Right lobe of liver (tissue), 4 donors: ENCODE results near the gene ITPRIPL1.

Experiments used
- CTCF ChIP-seq, 4 donors: fragments of 200-600 bp in 3 of 4; fragments of 450-650 bp in 1 of 4; IDR thresholded peaks; one replicate each; pipeline versions ENCODE4 v1.5.1 to v1.8.0; 2016 to 2022; ENCODE audit warnings: antibody characterized with exemption in 4 of 4, mild to moderate bottlenecking in 2 of 4
- POLR2A ChIP-seq: fragments of 450-650 bp; IDR thresholded peaks from one replicate; pipeline ENCODE4 v1.6.1; 2017; ENCODE audit warnings: antibody characterized with exemption, mild to moderate bottlenecking
- donor health status: DM: no; HTN: no; CAD: no.
- donor health status: DM: no; HTN: no; CAD: no.
- donor health status: DM: no; HTN: yes; CAD: no.

DNA sequence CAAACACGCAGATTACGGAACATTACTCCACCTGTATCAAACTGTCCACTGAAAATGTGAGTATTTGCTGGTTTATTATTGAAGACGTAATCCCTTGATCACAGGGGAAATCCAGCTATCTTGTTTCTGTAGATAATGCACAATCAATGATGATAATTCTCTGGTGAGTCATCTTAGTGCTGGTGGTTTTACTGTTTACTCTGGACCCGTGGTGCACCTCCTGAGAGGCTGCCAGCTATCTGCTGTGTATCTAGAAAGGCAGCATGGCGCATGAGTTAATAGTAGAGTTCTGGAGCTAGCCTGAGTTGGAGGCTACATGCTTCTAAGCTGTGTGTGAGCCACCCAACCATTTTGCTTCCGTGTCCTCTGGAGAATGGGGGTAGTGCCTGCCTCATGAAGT is 17.0 kb downstream of the ITPRIPL1 start:
- TF ChIP-seq CTCF (IDR thresholded peaks at IDR 0.05) (no peak), POLR2A (no peak)
